ENCODE results near the gene SLC20A1. TPM values are rescaled to one million over a fixed set of nuclear protein-coding genes. Genes with fewer than 3 reads are reported as not detected.

Gene SLC20A1
- total RNA-seq, 2 donors from 2014 or later = 113 to 130 TPM

- Mint-ChIP-seq H3K27ac (peak overlapping the region; percentile 86), H3K36me3 (ENCODE audit: low read depth) (peaks cover 3% of the 10 kb centered on the region), H3K4me3 (peak overlapping the region; percentile 93), H3K27me3 (no peaks in the 10 kb centered on the region), H3K4me1 (peaks cover 42% of the 10 kb centered on the region)
- DNase-seq = no peak
- no peak for ATAC-seq
- H3K9me3 ChIP-seq (ENCODE audit: control insufficient read depth, low read length, poor library complexity, severe bottlenecking) = no peaks in the 10 kb centered on the region
Measured at GRCh38 chr2:112644155-112644932, 1.4 kb upstream of the SLC20A1 start.

GRCh38 chr2:112644933-112645309 lies 818 bp upstream of the SLC20A1 start:
- peak overlapping the region; percentile 86 for H3K27ac Mint-ChIP-seq
- no peak for DNase-seq
- ATAC-seq = no peak
- peaks cover 44% of the 10 kb centered on the region for H3K4me1 Mint-ChIP-seq
- no peaks in the 10 kb centered on the region for H3K27me3 Mint-ChIP-seq
- H3K9me3 ChIP-seq (ENCODE audit: control insufficient read depth, low read length, poor library complexity, severe bottlenecking) = no peaks in the 10 kb centered on the region
- peak overlapping the region; percentile 93 for H3K4me3 Mint-ChIP-seq
- H3K36me3 Mint-ChIP-seq (ENCODE audit: low read depth) = peaks cover 3% of the 10 kb centered on the region

- Mint-ChIP-seq H3K36me3 (ENCODE audit: low read depth) (peaks cover 3% of the 10 kb centered on the region), H3K4me1 (peaks cover 45% of the 10 kb centered on the region), H3K27ac (peak overlapping the region; percentile 88), H3K4me3 (peak overlapping the region; percentile 93), H3K27me3 (no peaks in the 10 kb centered on the region)
- peak; percentile 20 for ATAC-seq
- no peaks in the 10 kb centered on the region for H3K9me3 ChIP-seq (ENCODE audit: control insufficient read depth, low read length, poor library complexity, severe bottlenecking)
- peak in 2 of 3 donors; percentile 36 to 37 for DNase-seq
Measured at GRCh38 chr2:112646102-112646719, 472 bp downstream of the SLC20A1 start.

- Mint-ChIP-seq H3K27ac (peak overlapping the region; percentile 88), H3K36me3 (ENCODE audit: low read depth) (peaks cover 6% of the 10 kb centered on the region), H3K27me3 (no peaks in the 10 kb centered on the region), H3K4me3 (peak overlapping the region; percentile 93), H3K4me1 (peaks cover 52% of the 10 kb centered on the region)
- ATAC-seq (no peak), DNase-seq (no peak)
- no peaks in the 10 kb centered on the region for H3K9me3 ChIP-seq (ENCODE audit: control insufficient read depth, low read length, poor library complexity, severe bottlenecking)
Measured at GRCh38 chr2:112646791-112647689, 1.3 kb downstream of the SLC20A1 start.

- Mint-ChIP-seq H3K4me1 (peaks cover 57% of the 10 kb centered on the region), H3K4me3 (peak overlapping the region; percentile 93), H3K36me3 (ENCODE audit: low read depth) (peaks cover 10% of the 10 kb centered on the region), H3K27ac (peak overlapping the region; percentile 88), H3K27me3 (no peaks in the 10 kb centered on the region)
- DNase-seq = no peak
- ATAC-seq = no peak
- no peaks in the 10 kb centered on the region for H3K9me3 ChIP-seq (ENCODE audit: control insufficient read depth, low read length, poor library complexity, severe bottlenecking)
Measured at GRCh38 chr2:112648081-112648480, 2.3 kb downstream of the SLC20A1 start.

- ATAC-seq (no peak), DNase-seq (no peak)
- no peaks in the 10 kb centered on the region for H3K27me3 Mint-ChIP-seq
- peak overlapping the region; percentile 59 for H3K27ac Mint-ChIP-seq
- H3K36me3 Mint-ChIP-seq (ENCODE audit: low read depth) = peaks cover 12% of the 10 kb centered on the region
- H3K9me3 ChIP-seq (ENCODE audit: control insufficient read depth, low read length, poor library complexity, severe bottlenecking) = no peaks in the 10 kb centered on the region
- H3K4me3 Mint-ChIP-seq = no peak overlapping the region
- H3K4me1 Mint-ChIP-seq = peaks cover 39% of the 10 kb centered on the region
Measured at GRCh38 chr2:112656679-112657078, 10.9 kb downstream of the SLC20A1 start.

GRCh38 chr2:112658301-112658700 lies 12.6 kb downstream of the SLC20A1 start:
- no peaks in the 10 kb centered on the region for H3K9me3 ChIP-seq (ENCODE audit: control insufficient read depth, low read length, poor library complexity, severe bottlenecking)
- Mint-ChIP-seq H3K36me3 (ENCODE audit: low read depth) (peaks cover 3% of the 10 kb centered on the region), H3K4me1 (peaks cover 28% of the 10 kb centered on the region), H3K27ac (peak overlapping the region; percentile 37), H3K4me3 (no peak overlapping the region), H3K27me3 (no peaks in the 10 kb centered on the region)
- DNase-seq = no peak
- no peak for ATAC-seq

- Mint-ChIP-seq H3K4me1 (peaks cover 28% of the 10 kb centered on the region), H3K4me3 (no peak overlapping the region), H3K36me3 (ENCODE audit: low read depth) (peaks cover 3% of the 10 kb centered on the region), H3K27me3 (no peaks in the 10 kb centered on the region), H3K27ac (peak overlapping the region; percentile 37)
- no peak for DNase-seq
- ATAC-seq = no peak
- no peaks in the 10 kb centered on the region for H3K9me3 ChIP-seq (ENCODE audit: control insufficient read depth, low read length, poor library complexity, severe bottlenecking)
Measured at GRCh38 chr2:112658839-112659667, 13.3 kb downstream of the SLC20A1 start.

- H3K27me3 Mint-ChIP-seq = no peaks in the 10 kb centered on the region
- DNase-seq = no peak
- peak overlapping the region; percentile 57 for H3K27ac Mint-ChIP-seq
- peaks cover 31% of the 10 kb centered on the region for H3K4me1 Mint-ChIP-seq
- no peak for ATAC-seq
- no peak overlapping the region for H3K4me3 Mint-ChIP-seq
- H3K36me3 Mint-ChIP-seq (ENCODE audit: low read depth) = peaks cover 5% of the 10 kb centered on the region
- no peaks in the 10 kb centered on the region for H3K9me3 ChIP-seq (ENCODE audit: control insufficient read depth, low read length, poor library complexity, severe bottlenecking)
Measured at GRCh38 chr2:112660138-112660537, 14.4 kb downstream of the SLC20A1 start.

GRCh38 chr2:112661656-112662305 lies 16.0 kb downstream of the SLC20A1 start:
- H3K4me1 Mint-ChIP-seq = peaks cover 31% of the 10 kb centered on the region
- peak overlapping the region; percentile 54 for H3K27ac Mint-ChIP-seq
- ATAC-seq = no peak
- H3K4me3 Mint-ChIP-seq = no peak overlapping the region
- H3K9me3 ChIP-seq (ENCODE audit: control insufficient read depth, low read length, poor library complexity, severe bottlenecking) = no peaks in the 10 kb centered on the region
- no peak for DNase-seq
- H3K27me3 Mint-ChIP-seq = no peaks in the 10 kb centered on the region
- peaks cover 5% of the 10 kb centered on the region for H3K36me3 Mint-ChIP-seq (ENCODE audit: low read depth)

- peak overlapping the region; percentile 24 for H3K27ac Mint-ChIP-seq
- H3K4me3 Mint-ChIP-seq = peak overlapping the region; percentile 19
- ATAC-seq = no peak
- H3K9me3 ChIP-seq (ENCODE audit: control insufficient read depth, low read length, poor library complexity, severe bottlenecking) = no peaks in the 10 kb centered on the region
- DNase-seq = no peak
- H3K36me3 Mint-ChIP-seq (ENCODE audit: low read depth) = peaks cover 5% of the 10 kb centered on the region
- H3K27me3 Mint-ChIP-seq = no peaks in the 10 kb centered on the region
- peaks cover 27% of the 10 kb centered on the region for H3K4me1 Mint-ChIP-seq
Measured at GRCh38 chr2:112662704-112663103, 17.0 kb downstream of the SLC20A1 start.

- Mint-ChIP-seq H3K4me3 (no peak overlapping the region), H3K27ac (peak overlapping the region; percentile 51), H3K4me1 (peaks cover 19% of the 10 kb centered on the region), H3K27me3 (no peaks in the 10 kb centered on the region), H3K36me3 (ENCODE audit: low read depth) (peaks cover 5% of the 10 kb centered on the region)
- no peak for ATAC-seq
- no peak for DNase-seq
- no peaks in the 10 kb centered on the region for H3K9me3 ChIP-seq (ENCODE audit: control insufficient read depth, low read length, poor library complexity, severe bottlenecking)
Measured at GRCh38 chr2:112664689-112665088, 18.9 kb downstream of the SLC20A1 start.
